ENCODE measurements around the gene SORBS1. TPM values are rescaled to one million over a fixed set of nuclear protein-coding genes. Genes with fewer than 3 reads are reported as not detected.

SORBS1 gene
- total RNA-seq, 1 experiment from 2014 or later, result 4.1 TPM

GRCh38 chr10:95304463-95304862 lies 256.7 kb downstream of the SORBS1 start:
- CTCF ChIA-PET, result no interaction called here

GRCh38 chr10:95303950-95304349 lies 257.2 kb downstream of the SORBS1 start:
- ATAC-seq (peak; percentile 5; the same call in 1 of the 2 replicates), DNase-seq (no peak)
- Histone ChIP-seq H3K27me3 (ENCODE audit: low read length) (no peaks in the 10 kb centered on the region), H3K9me2 (replicated peaks; ENCODE audit: low read length) (no peaks in the 10 kb centered on the region), H3K27ac (ENCODE audit: low read length) (no peak overlapping the region; the same call in 1 of the 2 replicates), H3K9me3 (ENCODE audit: low read length) (no peaks in the 10 kb centered on the region), H4K20me1 (ENCODE audit: low read length) (no peaks in the 10 kb centered on the region), H3K4me3 (ENCODE audit: low read length) (no peak overlapping the region), H3F3A (ENCODE audit: low read length, unreplicated experiment) (no peaks in the 10 kb centered on the region), H3K9ac (ENCODE audit: low read length) (no peak overlapping the region), H3K4me2 (ENCODE audit: low read length) (0 out of 2 replicates have a peak overlapping the region, but pooled peaks have one; percentile 14), H2AFZ (ENCODE audit: low read length) (peak overlapping the region; percentile 73), H3K79me2 (ENCODE audit: low read length) (no peaks in the 10 kb centered on the region), H3K4me1 (ENCODE audit: insufficient read depth, low read length) (peaks cover 26% of the 10 kb centered on the region), H3K36me3 (ENCODE audit: low read depth, low read length) (no peaks in the 10 kb centered on the region)
- no TSS peak for BruUV-seq (replicated peaks)
- TF ChIP-seq EZH2 (IDR thresholded peaks at IDR 0.05; ENCODE audit: low read length, unreplicated experiment) (no peak), CTCF (conservative IDR thresholded peaks at IDR 0.05; ENCODE audit: low read depth, low read length) (no peak), EZH2phosphoT487 (IDR thresholded peaks at IDR 0.05; ENCODE audit: borderline replicate concordance, low read length) (no peak)
- CTCF ChIA-PET, result no interaction called here
- POLR2A ChIA-PET (ENCODE audit: unreplicated experiment), result no interaction called here
- intact Hi-C loops (cut with micrococcal nuclease), result no loop called here

More at GRCh38 chr10:95304463-95304862, 256.7 kb downstream of the SORBS1 start:
- 0 out of 2 replicates have a peak overlapping the region, but pooled peaks have one; percentile 73 for H2AFZ ChIP-seq (ENCODE audit: low read length)
- no peaks in the 10 kb centered on the region for H3K9me3 ChIP-seq (ENCODE audit: low read length)
- H3K4me1 ChIP-seq (ENCODE audit: insufficient read depth, low read length), result peaks cover 31% of the 10 kb centered on the region
- H3K27ac ChIP-seq (ENCODE audit: low read length), result no peak overlapping the region
- H3F3A ChIP-seq (ENCODE audit: low read length, unreplicated experiment), result no peaks in the 10 kb centered on the region
- ATAC-seq, result no peak
- POLR2A ChIA-PET (ENCODE audit: unreplicated experiment), result no interaction called here
- no peaks in the 10 kb centered on the region for H3K36me3 ChIP-seq (ENCODE audit: low read depth, low read length)
- DNase-seq, result no peak
- H3K9ac ChIP-seq (ENCODE audit: low read length), result no peak overlapping the region
- no peak overlapping the region for H3K4me3 ChIP-seq (ENCODE audit: low read length)
- no TSS peak for BruUV-seq (replicated peaks)
- intact Hi-C loops (cut with micrococcal nuclease), result no loop called here
- H3K9me2 ChIP-seq (replicated peaks; ENCODE audit: low read length), result no peaks in the 10 kb centered on the region
- no peak overlapping the region for H3K4me2 ChIP-seq (ENCODE audit: low read length)
- no peaks in the 10 kb centered on the region for H3K27me3 ChIP-seq (ENCODE audit: low read length)
- no peak for TF ChIP-seq EZH2 (IDR thresholded peaks at IDR 0.05; ENCODE audit: low read length, unreplicated experiment)
- no peak for TF ChIP-seq EZH2phosphoT487 (IDR thresholded peaks at IDR 0.05; ENCODE audit: borderline replicate concordance, low read length)
- no peak for TF ChIP-seq CTCF (conservative IDR thresholded peaks at IDR 0.05; ENCODE audit: low read depth, low read length)
- H4K20me1 ChIP-seq (ENCODE audit: low read length), result no peaks in the 10 kb centered on the region
- H3K79me2 ChIP-seq (ENCODE audit: low read length), result no peaks in the 10 kb centered on the region

GRCh38 chr10:95303535-95303934 lies 257.6 kb downstream of the SORBS1 start:
- ChIA-PET CTCF (no interaction called here), POLR2A (ENCODE audit: unreplicated experiment) (no interaction called here)
- no peaks in the 10 kb centered on the region for H4K20me1 ChIP-seq (ENCODE audit: low read length)
- BruUV-seq (replicated peaks), result no TSS peak
- H3K36me3 ChIP-seq (ENCODE audit: low read depth, low read length), result no peaks in the 10 kb centered on the region
- no peak overlapping the region for H3K4me3 ChIP-seq (ENCODE audit: low read length)
- intact Hi-C loops (cut with micrococcal nuclease), result no loop called here
- ATAC-seq (peak; percentile 80), DNase-seq (peak; percentile 42)
- H3K27me3 ChIP-seq (ENCODE audit: low read length), result no peaks in the 10 kb centered on the region
- H3F3A ChIP-seq (ENCODE audit: low read length, unreplicated experiment), result no peaks in the 10 kb centered on the region
- no peak overlapping the region; the same call in 1 of the 2 replicates for H3K27ac ChIP-seq (ENCODE audit: low read length)
- no peaks in the 10 kb centered on the region for H3K79me2 ChIP-seq (ENCODE audit: low read length)
- H3K4me1 ChIP-seq (ENCODE audit: insufficient read depth, low read length), result peaks cover 25% of the 10 kb centered on the region
- H3K9ac ChIP-seq (ENCODE audit: low read length), result no peak overlapping the region
- H2AFZ ChIP-seq (ENCODE audit: low read length), result peak overlapping the region; percentile 73
- TF ChIP-seq EZH2phosphoT487 (IDR thresholded peaks at IDR 0.05; ENCODE audit: borderline replicate concordance, low read length) (no peak), EZH2 (IDR thresholded peaks at IDR 0.05; ENCODE audit: low read length, unreplicated experiment) (no peak), CTCF (conservative IDR thresholded peaks at IDR 0.05; ENCODE audit: low read depth, low read length) (no peak)
- H3K4me2 ChIP-seq (ENCODE audit: low read length), result 0 out of 2 replicates have a peak overlapping the region, but pooled peaks have one; percentile 14
- H3K9me2 ChIP-seq (replicated peaks; ENCODE audit: low read length), result no peaks in the 10 kb centered on the region
- H3K9me3 ChIP-seq (ENCODE audit: low read length), result no peaks in the 10 kb centered on the region
